Endometrial microvascular endothelial cells (primary cell): ENCODE results near the gene AKT1S1. TPM values are rescaled to one million over a fixed set of nuclear protein-coding genes. Genes with fewer than 3 reads are reported as not detected.

Source experiments
- in situ Hi-C: cut with HindIII; loops from 2 replicates; pipeline ENCODE4 v1.10.0; 2017; ENCODE audit warnings: low sequenced_read_pairs, low pct_unique_long_range_greater_than_20kb; ENCODE audit errors: inconsistent ontology term
- total RNA-seq: library from RNA; depleted of rRNA; stranded (reverse); fragments of >200 nt; gene quantifications from one replicate; pipeline ENCODE4 v1.2.3, GENCODE V29; 2015; ENCODE audit errors: inconsistent ontology term

AKT1S1 gene
- total RNA-seq, 1 donor from 2014 or later = 23.1 TPM

DNA sequence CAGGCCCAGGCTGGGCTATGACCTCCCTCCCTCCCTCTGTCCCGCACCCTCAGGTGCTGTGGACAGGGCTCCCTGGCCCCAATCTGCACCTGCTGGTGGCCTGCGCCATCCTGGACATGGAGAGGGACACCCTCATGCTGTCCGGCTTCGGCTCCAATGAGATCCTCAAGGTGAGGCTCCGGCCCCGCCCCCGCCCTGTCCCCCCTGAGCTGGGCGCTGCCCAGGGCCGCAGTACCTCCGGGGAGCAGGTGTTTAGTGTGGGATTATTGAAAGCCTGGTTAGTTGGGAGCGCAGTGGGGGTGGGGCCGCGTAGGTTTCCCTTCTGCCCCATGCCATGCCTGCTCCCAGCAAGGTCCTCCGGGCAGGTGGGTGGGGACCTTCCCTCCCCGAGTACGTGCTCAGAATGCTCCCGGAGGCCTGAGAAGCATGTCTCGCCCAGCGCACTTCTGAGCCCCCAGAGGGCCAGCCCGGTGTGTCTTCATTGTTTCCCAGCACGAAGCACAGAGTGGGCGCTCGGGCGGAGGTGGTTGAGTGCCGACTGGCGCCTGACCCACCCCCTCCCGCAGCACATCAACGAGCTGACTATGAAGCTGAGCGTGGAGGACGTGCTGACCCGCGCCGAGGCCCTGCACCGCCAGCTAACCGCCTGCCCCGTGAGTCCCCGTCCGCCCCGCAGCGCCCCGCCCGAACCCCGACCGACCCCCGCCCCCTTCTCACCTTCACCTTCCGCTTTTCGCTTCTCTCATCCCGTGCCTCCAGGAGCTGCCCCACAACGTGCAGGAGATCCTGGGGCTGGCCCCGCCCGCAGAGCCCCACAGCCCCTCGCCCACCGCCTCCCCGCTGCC is 10.7 kb upstream of the AKT1S1 start:
- in situ Hi-C loops = no loop called here

DNA sequence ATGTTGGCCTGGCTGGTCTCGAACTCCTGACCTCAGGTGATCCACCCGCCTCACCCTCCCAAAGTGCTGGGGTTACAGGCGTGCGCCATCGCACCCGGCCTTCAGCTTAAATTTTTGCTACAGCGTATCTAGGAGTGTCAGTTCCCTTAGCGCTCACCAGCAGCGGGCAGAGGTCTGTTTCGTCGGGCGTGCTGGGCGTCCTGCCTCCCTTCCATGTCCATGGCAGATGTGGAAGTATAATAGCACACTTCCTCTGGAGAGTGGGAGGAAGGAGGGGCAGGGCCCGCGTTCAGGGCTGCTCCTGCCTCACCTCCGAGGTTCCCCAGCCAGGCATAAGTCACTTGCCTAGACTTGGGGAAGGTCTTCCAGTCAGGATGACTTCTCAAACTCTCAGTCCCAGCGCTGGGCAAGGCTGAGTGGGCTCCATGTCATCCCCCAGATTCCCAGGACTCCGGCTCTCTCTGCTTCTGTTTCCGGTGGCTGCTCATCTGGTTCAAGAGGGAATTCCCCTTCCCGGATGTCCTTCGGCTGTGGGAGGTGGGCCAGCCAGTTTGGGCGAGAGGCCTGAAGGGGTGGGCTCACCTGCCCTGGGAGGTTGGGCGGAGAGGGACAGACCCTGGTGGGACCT is 10.0 kb upstream of the AKT1S1 start:
- in situ Hi-C loops = no loop called here

DNA sequence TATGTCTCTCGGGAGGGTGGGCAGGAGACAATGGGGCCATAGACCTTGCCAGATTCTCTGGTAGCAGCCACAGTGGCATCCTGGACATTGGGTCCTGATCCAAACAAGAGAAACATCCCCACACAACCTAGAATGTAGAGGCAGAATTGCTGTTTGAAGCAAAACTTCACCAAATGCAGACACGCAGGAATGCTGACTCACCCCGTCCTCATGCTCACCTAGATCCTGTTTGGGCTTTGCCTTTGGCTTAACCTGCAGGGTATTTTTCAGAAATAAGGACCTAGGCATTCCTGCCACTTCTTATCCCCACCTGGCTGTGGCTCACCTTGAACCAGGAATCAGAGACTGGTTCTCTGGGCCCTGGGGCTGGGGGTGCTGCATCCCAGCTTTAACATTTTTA is 7.6 kb upstream of the AKT1S1 start:
- in situ Hi-C loops = no loop called here

DNA sequence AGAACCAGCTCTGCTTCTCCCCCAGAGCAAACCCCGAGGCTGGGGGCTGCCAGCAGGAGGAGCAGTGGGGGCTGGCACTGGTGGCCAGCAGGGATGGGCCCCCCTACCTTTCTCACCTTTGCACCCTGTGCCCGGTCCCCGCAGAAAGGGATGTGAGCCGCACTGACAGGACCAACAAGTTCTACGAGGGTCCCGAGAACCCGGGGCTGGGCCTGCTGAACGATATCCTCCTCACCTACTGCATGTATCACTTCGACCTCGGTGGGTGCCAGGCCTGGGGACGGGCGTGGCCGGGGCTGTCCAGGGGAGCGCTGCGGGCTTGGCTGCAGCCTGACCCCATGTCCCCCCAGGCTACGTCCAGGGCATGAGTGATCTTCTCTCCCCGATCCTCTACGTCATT is 7.0 kb upstream of the AKT1S1 start:
- in situ Hi-C loops = no loop called here

DNA sequence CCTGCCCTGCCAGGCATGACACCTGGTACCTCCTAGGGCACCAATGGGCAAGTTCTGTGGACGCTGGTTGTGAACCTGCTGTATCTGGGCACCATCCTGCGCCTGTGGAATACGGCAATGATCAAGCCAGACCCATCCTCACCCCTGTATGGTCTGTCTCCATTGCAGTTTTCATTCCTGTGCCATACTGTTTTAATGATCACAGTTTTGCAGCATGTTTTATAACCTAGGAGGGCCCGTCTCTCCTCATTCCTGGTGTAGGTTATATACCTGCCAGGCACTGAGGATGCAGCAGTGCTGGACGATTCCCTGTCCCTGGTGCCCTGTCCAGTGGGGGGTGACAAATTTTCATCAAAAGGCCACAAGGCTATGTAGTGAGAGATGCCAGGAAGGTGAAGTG is 5.9 kb upstream of the AKT1S1 start:
- in situ Hi-C loops = no loop called here

DNA sequence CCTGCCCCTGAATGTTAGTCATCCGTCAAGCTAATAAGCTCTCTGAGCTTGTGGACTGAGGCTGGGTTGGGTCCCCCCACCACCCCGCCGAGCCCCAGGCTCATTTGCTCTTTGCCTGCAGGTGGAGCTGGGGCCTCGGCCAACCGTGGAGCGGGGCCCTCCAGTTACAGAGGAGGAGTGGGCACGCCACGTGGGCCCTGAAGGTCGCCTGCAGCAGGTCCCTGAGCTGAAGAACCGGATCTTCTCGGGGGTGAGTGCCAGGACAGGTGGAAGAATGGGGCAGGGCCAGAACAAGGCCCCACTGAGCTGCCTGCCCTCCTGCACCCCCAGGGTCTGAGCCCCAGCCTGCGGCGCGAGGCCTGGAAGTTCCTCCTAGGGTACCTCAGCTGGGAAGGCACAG is 5.5 kb upstream of the AKT1S1 start:
- in situ Hi-C loops = no loop called here

DNA sequence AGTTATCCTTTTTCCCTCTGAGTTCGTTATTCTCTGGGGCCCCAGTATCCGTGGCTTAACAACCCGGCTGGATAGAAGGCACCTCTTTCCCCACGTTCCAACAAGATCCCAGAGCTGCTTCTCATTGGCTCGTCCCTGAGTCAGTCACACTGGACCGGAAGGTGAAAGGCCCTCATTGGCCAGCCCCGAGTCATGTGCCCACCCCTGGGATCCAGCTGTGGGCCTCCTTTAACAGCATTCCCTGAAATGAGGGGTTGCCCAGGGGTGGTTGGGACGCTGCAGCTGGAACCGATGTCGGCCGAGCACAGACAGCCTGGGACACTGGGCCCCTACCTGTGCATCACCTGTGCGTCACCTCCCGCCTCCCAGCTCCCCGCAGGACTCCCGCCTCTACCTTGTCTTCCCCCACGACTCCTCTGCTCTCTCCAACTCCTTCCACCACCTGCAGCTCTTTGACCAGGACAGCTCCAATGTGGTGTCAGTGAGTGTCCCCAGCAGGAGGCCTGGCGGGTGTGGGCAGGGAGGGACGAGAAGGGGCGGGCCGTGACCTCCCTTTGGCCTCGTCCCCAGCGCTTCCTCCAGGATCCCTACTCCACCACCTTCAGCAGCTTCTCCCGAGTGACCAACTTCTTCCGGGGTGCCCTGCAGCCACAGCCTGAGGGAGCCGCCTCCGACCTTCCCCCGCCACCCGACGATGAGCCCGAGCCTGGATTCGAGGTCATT is 4.7 kb upstream of the AKT1S1 start:
- in situ Hi-C loops = no loop called here

DNA sequence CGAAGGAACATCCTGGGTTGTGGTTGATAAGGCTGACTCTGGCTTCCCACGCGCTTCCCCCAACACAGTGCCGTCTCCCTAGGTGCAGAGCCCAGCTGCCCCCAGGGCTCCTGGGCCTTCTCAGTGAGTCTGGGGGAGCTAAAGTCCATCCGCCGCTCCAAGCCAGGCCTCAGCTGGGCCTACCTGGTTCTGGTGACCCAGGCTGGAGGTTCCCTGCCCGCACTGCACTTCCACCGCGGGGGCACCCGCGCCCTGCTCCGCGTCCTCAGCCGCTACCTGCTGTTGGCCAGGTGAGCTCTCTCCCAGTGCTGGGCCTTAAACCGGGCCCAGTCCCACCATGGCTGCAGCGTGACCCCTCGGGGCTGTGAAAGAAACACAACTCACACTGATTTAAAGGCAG is 4.0 kb upstream of the AKT1S1 start:
- in situ Hi-C loops = no loop called here

DNA sequence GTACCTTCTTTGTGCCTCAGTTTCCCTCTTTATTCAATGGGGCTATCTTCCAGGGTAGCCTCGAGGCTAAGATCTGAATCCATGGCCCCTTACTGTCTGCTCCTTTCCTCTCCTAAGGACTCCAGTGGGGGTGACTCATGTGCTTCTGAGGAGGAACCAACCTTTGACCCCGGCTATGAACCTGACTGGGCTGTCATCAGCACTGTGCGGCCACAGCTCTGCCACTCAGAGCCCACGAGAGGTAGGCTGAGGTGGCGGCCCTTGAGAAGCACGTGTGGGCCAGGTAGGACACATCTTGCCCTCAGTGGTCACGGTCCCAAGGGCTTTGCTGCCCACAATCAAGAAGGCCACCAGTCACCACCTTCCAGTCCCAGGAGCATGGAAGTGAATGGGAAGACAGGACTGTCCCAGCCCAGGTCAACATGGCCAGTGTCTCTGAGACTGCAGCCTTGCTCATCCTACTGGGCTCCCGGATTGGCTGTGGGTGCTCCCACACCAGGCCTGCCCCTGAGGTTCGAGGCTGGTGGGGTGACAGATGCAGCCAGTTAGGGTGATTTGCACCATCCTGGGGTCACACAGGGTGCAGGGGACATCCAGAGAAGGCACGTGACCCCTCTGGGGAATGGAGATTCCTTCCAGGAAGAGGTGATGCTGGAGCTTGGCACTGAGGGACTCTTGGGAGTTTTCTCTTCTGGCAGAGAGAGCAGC is 3.2 kb upstream of the AKT1S1 start:
- in situ Hi-C loops = no loop called here

DNA sequence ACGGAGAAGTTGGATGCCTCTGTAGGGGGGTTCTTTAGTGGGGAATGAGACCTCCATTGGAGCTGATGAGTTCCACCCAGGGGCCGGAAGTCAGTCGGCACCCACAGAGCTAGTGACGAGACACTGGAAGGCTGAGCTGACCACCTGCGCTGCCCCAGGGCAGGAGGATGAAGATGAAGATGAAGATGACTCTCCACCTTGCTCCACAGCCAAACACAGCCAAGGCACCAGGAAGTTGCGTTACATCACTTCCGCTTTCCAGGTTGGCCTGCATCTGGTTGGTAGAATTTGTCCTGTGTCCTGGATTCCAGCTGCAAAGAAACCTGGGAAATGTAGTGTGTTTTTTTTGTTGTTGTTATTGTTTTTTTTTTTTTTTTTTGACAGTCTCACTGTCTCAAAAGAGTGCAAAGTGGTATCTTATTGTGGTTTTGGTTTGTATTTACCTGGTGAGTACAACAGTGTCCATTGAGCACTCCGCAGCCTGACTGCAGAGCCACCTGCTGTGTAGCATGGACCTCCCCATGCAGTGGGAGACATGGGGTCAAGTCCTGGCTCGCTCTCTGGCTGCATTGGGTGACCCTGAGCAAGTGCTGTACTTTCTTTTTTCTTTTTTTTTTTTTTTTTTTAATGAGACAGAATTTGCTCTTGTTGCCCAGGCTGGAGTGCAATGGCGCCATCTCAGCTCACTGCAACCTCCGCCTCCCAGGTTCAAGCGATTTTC is 2.2 kb upstream of the AKT1S1 start:
- in situ Hi-C loops = no loop called here

DNA sequence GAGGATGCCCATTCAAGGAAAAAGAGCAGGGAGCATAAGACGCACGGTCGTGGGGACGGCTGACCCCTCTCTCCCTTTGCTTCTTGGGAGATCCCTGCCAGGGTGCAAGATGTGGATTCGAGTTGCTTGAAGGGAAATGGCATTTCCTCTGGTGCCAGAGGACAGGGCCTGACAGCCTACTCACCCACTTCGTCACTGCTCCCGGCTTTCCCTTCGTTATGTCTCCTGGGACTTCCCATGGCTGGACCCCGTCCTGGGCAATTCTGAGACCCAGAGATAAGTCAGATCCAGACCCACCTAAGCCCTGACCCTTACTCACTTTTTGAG is 1.6 kb upstream of the AKT1S1 start:
- in situ Hi-C loops = no loop called here

DNA sequence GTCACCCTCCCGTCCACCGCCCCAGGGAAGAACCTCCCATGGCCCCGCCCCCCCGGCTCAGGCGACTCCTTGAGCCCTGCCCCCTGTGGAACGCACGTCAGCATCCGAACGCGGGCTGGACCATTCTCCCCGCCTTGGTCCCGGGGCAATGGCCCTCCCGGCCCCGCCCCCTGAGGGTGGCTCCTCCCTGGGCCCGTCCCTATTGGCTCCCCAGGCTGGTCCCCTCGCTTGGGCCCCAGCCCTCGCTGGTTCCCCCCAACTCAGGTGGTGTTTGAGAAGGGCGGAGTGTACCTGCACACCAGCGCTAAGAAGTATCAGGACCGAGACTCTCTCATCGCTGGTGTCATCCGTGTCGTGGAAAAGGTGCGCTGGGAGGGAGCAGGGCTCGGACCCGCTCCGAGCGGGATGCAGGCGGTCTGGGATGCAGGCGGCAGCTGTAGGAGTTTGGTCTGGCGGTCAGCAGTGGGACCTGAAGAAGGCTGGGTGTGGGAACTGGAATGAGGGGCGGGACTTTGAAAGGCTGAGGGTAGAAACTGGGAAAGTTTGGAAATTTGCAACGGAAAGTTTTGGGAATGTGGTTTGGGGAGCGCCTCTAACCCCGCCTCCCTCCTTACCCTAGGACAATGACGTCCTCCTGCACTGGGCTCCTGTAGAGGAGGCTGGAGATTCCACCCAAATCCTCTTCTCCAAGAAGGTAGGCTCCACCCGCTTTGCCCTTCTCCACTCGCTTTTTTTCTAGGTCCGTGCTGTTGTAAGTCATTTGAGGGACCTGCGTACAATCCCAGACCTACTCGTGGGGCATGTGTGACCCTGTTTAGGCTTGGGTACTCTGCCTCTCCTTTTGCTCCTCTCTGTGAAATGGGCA is 956 bp upstream of the AKT1S1 start:
- in situ Hi-C loops = no loop called here

DNA sequence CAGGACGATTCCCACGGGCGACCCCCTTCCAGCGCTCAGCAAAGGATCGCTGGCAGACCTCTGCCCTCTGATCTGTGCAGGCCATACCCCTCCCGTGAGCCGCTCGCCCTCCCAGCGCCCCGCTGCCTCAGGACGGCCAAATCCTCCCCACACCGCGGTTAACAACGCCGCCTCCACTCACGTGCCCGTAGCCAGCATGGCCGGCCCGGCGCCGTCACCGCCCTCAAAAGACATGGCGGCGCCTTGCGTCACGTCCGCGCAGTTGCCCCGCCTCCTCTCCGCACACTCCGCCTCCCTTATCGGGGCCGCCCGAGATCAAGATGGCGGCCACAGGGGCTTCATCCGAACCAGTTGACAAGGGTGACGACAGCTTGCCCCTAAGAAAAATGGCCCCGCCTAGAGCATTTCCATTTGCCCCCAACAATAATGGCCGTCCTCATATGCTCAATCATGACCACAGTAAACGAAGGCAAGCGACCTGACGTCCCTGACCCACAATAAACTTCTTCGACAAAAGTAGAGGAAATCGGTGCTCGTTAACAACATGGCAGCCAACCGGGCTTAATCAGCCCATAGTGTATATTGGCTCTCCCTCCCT is 634 bp downstream of the AKT1S1 start:
- in situ Hi-C loops = no loop called here

DNA sequence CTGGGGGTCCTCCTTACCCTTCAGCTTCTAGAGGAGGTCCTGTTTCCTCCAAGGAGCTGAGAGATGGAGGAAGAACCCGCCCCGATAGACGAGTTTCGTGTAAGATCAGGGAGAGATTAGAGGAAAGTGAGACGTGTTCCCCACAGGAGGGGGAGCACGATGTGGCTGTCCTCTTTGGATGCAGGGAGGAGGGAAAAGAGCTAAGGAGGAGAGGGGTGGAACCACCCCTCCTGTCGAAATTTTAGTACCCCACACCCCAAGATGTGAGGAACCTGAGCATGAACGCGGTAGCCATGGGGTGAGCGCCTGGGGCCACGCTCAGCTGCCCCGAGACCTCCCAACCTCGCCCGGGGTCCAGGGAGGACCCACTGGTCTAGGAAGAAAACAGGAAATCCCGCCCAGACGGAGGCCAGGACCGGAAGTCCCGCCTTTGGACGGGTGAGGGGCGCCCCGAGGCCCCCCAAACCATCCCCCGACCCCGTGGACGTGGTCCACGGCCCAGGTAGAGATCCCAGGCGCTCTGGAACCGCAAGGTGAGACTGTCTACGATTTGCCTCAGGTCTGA is 1.2 kb downstream of the AKT1S1 start:
- in situ Hi-C loops = no loop called here

DNA sequence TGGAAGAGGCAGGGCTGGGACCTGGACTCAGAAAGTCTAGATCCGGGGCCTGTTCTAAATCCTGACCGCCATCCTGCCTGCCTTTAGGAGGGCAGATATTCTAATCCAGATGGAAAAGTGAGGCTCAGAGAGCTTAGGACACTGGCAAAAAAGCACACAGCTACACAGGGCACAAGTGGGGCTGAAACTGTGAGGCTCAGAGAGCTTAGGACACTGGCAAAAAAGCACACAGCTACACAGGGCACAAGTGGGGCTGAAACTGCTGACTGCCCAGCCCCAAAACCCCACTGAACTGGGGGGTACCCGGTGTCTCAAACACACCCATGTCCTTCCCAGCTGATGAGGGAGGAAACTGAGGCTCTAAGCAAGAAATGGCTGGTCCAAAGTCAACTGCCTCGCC is 2.0 kb downstream of the AKT1S1 start:
- in situ Hi-C loops = no loop called here

DNA sequence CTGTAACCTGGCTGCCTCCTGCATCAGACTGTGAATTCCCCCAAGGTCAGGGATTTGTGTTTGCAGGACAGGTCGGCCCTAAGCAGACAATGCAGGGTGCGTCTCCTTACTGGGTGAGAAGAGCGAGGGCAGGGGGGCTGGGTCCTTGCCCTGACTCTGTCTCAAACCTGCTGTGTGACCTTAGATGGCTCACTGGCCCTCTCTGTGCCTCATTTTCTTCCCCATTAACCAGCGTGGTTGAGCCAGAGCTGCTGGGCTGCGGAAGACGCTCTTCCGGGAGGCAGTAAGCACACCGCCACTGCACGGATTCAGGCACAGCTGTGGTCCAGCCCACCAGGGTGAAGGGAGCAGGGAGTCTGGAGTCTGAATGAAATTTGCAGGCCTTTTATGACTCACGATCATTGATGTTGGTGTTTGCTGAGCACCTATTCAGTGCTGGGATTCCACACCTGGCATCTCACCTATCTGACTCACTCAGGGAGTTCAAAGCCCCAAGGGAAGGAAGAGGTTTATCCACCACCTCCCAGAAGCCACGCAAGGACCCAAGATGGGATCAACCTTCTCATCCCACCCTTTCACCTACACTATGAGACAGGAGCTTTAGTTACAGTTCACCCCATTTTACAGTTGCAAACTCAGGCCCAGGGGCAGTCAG is 2.5 kb downstream of the AKT1S1 start:
- in situ Hi-C loops = no loop called here

DNA sequence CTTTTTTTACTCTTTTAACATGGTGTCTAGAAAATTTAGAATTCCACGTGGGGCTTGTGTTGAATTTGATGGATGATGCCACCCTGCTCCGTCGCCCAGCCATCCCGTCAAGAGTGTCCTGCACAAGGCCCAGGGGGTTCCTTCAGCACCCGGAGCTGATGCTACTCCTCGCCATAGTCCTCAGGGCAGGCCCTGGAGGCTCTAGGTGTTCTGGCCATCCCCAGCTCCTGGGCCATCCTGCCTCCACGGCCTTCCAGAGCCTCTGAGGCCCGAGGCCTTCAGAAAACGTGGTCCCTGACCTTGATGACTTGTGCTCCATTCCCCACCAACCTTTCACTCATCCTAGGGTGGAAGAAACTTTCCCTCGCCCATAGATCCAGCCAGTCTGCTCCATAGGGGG is 3.3 kb downstream of the AKT1S1 start:
- in situ Hi-C loops = no loop called here
